Right renal pelvis (tissue), 4 donors: ENCODE measurements around the gene G2E3. TPM values are rescaled to one million over a fixed set of nuclear protein-coding genes. Genes with fewer than 3 reads are reported as not detected.
"Not testable (repeated sequence)": the region's sequence is repeated elsewhere in the genome, so short reads cannot be mapped to it uniquely, and the experiment has no call there.

ENCODE experiments used
- DNase-seq, 4 donors: peaks; one replicate each; pipeline ENCODE4 v3.0.0-alpha.2; 2013; ENCODE audit warnings: low read depth in 4 of 4, low spot score in 3 of 4, missing footprints in 1 of 4
- polyA plus RNA-seq, 4 donors: library from polyadenylated mRNA; unstranded; fragments of 120-200 nt; gene quantifications; one replicate each; pipeline ENCODE4 v1.2.1, GENCODE V29; 2013; ENCODE audit not compliant: insufficient read length in 4 of 4

The G2E3 gene
- polyA plus RNA-seq, result 10 to 100 TPM; 24.6 to 33.0 (median 32.1) TPM

GRCh38 chr14:30558675-30559555 lies at the start of gene G2E3:
Gene G2E3, plus strand, starts transcription at chr14:30559158. Its CDS starts 21,922 bp downstream, at chr14:30581080.
- peak; percentile 78 to 89 (median 84) for DNase-seq

- no peak for DNase-seq
Measured at GRCh38 chr14:30517737-30518136, 41.2 kb upstream of the G2E3 start.

- no peak for DNase-seq
Measured at GRCh38 chr14:30518867-30519560, 39.9 kb upstream of the G2E3 start.

- DNase-seq, result no peak
Measured at GRCh38 chr14:30519961-30520360, 39.0 kb upstream of the G2E3 start.

- DNase-seq, result no peak
Measured at GRCh38 chr14:30520536-30520935, 38.4 kb upstream of the G2E3 start.

- peak; percentile 6 to 17 (median 11) for DNase-seq
Measured at GRCh38 chr14:30521899-30522736, 36.8 kb upstream of the G2E3 start.

- no peak for DNase-seq
Measured at GRCh38 chr14:30525833-30526232, 33.1 kb upstream of the G2E3 start.

- no peak for DNase-seq
Measured at GRCh38 chr14:30527196-30527595, 31.8 kb upstream of the G2E3 start.

- DNase-seq, result no peak
Measured at GRCh38 chr14:30528119-30528518, 30.8 kb upstream of the G2E3 start.

- no peak for DNase-seq
Measured at GRCh38 chr14:30528778-30529642, 29.9 kb upstream of the G2E3 start.

GRCh38 chr14:30532264-30532663 lies 26.7 kb upstream of the G2E3 start:
- no peak for DNase-seq

GRCh38 chr14:30533126-30533525 lies 25.8 kb upstream of the G2E3 start:
- no peak for DNase-seq

- no peak for DNase-seq
Measured at GRCh38 chr14:30541318-30541717, 17.6 kb upstream of the G2E3 start.

- not testable (repeated sequence) for DNase-seq
Measured at GRCh38 chr14:30546735-30547134, 12.2 kb upstream of the G2E3 start.

- no peak for DNase-seq
Measured at GRCh38 chr14:30547388-30548048, 11.4 kb upstream of the G2E3 start.

GRCh38 chr14:30550335-30550734 lies 8.6 kb upstream of the G2E3 start:
- DNase-seq, result no peak

GRCh38 chr14:30551460-30551859 lies 7.5 kb upstream of the G2E3 start:
- DNase-seq, result no peak

GRCh38 chr14:30553311-30553989 lies 5.5 kb upstream of the G2E3 start:
- DNase-seq, result no peak

GRCh38 chr14:30558362-30558674 lies 640 bp upstream of the G2E3 start:
- no peak for DNase-seq
